ENCODE data around the gene C1orf74. TPM values are rescaled to one million over a fixed set of nuclear protein-coding genes. Genes with fewer than 3 reads are reported as not detected.
A peak's percentile ranks its signal among the peaks of the same experiment; 100 is the strongest.

Gene C1orf74
- total RNA-seq, 1 donor from 2014 or later = 3.7 TPM

DNA sequence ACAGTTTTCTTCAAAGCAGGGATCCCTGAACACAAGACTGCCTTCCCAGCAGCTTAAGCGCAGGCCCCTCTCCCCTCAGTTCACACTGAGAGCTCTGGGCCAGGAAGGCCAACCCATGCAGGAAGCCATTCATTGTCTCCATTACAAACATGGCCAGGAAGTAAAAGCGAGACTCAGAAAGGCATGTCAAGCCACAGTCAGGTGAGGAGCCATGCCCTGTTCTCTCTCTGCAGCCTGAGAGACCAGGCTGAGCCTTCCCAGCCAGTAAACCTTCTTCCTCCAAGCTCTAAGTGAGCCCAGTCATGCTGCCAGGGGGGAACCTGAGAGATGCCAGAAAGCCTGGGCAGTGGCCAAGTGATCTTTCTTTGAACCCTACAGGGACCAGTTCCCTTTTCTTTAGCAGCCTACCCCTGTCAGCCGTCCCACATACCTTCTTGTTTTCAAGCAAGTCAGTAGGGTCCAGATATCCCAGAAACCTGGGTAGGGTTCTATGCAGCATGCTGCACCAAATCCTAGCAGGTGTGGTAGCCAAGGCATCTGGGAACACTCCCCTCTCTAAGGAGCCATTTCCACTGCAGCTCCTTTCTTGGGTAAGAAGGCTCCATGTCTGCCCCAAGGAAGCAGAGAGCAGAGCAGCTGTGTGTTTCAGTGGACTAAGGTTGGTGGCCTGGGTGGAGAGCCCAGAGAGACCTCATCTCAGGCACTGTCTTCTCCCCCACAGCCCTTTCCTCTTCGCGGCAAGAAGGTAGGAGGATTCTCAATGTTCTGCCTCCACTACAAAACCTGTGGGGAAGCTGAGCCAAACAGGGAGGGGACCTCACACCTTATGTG, 27.5 kb downstream of the C1orf74 start:
- Mint-ChIP-seq H3K4me1 (peaks cover 85% of the 10 kb centered on the region), H3K9me3 (no peaks in the 10 kb centered on the region), H3K4me3 (peak overlapping the region; percentile 96), H3K27me3 (no peaks in the 10 kb centered on the region), H3K27ac (peak overlapping the region; percentile 99), H3K36me3 (ENCODE audit: low read depth) (peaks cover 41% of the 10 kb centered on the region)
- intact Hi-C loops (cut with micrococcal nuclease) = loop anchor here (1.0 to 5.0 kb wide), 6 partner anchors 10 to 1500 kb away; partner anchors contain the start of genes RCOR3 and UTP25
- TF ChIP-seq, protein P1, sequence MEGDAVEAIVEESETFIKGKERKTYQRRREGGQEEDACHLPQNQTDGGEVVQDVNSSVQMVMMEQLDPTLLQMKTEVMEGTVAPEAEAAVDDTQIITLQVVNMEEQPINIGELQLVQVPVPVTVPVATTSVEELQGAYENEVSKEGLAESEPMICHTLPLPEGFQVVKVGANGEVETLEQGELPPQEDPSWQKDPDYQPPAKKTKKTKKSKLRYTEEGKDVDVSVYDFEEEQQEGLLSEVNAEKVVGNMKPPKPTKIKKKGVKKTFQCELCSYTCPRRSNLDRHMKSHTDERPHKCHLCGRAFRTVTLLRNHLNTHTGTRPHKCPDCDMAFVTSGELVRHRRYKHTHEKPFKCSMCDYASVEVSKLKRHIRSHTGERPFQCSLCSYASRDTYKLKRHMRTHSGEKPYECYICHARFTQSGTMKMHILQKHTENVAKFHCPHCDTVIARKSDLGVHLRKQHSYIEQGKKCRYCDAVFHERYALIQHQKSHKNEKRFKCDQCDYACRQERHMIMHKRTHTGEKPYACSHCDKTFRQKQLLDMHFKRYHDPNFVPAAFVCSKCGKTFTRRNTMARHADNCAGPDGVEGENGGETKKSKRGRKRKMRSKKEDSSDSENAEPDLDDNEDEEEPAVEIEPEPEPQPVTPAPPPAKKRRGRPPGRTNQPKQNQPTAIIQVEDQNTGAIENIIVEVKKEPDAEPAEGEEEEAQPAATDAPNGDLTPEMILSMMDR (IDR thresholded peaks at IDR 0.05) = no peak
- ATAC-seq (ENCODE audit: low read depth) (peak; percentile 32), DNase-seq (no peak)
- ChIA-PET POLR2A (interaction anchor here (0.7 to 8.0 kb wide), 9 partner anchors 9 to 1576 kb away, joined by 3 to 175 read pairs (median 8); partner anchors contain the start of genes C1orf74 and UTP25), CTCF (interaction anchor here (1.4 to 11.3 kb wide), 5 partner anchors 9 to 28 kb away, joined by 3 to 88 read pairs (median 5); partner anchors contain the start of gene C1orf74)

GRCh38 chr1:209755926-209756614, 28.3 kb downstream of the C1orf74 start, which contains the start of gene TRAF3IP3:
TRAF3IP3 (plus strand) TSS chr1:209756053; CDS start chr1:209760040, 3,987 bp downstream.
- intact Hi-C loops (cut with micrococcal nuclease) = loop anchor here (1.0 to 5.0 kb wide), 6 partner anchors 9 to 1501 kb away; partner anchors contain the start of genes RCOR3 and UTP25
- Mint-ChIP-seq H3K27me3 (no peaks in the 10 kb centered on the region), H3K4me3 (peak within 1 kb of the TSS; percentile 96), H3K9me3 (no peaks in the 10 kb centered on the region), H3K36me3 (ENCODE audit: low read depth) (peaks cover 33% of the 10 kb centered on the region), H3K4me1 (peaks cover 85% of the 10 kb centered on the region), H3K27ac (peak within 1 kb of the TSS; percentile 99)
- DNase-seq (peak; percentile 41), ATAC-seq (ENCODE audit: low read depth) (peak; percentile 91)
- ChIA-PET CTCF (interaction anchor here (0.8 to 11.3 kb wide), 8 partner anchors 8 to 72 kb away, joined by 3 to 88 read pairs (median 4); partner anchors contain the start of genes C1orf74 and UTP25), POLR2A (interaction anchor here (0.7 to 8.0 kb wide), 10 partner anchors 8 to 72 kb away, joined by 3 to 175 read pairs (median 8); partner anchors contain the start of genes C1orf74 and UTP25)
- TF ChIP-seq, protein P1 (IDR thresholded peaks at IDR 0.05) = no peak

- intact Hi-C loops (cut with micrococcal nuclease) = loop anchor here (5.0 kb wide), 1 partner anchor 1502 kb away; the partner anchor contains the start of gene RCOR3
- ChIA-PET CTCF (interaction anchor here (0.9 to 11.3 kb wide), 4 partner anchors 13 to 72 kb away, joined by 3 to 88 read pairs (median 4); partner anchors contain the start of genes C1orf74 and UTP25), POLR2A (interaction anchor here (0.7 to 8.0 kb wide), 8 partner anchors 9 to 72 kb away, joined by 3 to 175 read pairs (median 8); partner anchors contain the start of genes C1orf74 and UTP25)
- H3K4me3 Mint-ChIP-seq = peak overlapping the region; percentile 96
- DNase-seq (no peak), ATAC-seq (ENCODE audit: low read depth) (no peak)
- H3K27ac Mint-ChIP-seq = peak overlapping the region; percentile 99
- H3K36me3 Mint-ChIP-seq (ENCODE audit: low read depth) = peaks cover 26% of the 10 kb centered on the region
- TF ChIP-seq, protein P1 (IDR thresholded peaks at IDR 0.05) = no peak
- H3K4me1 Mint-ChIP-seq = peaks cover 83% of the 10 kb centered on the region
- no peaks in the 10 kb centered on the region for H3K27me3 Mint-ChIP-seq
- H3K9me3 Mint-ChIP-seq = no peaks in the 10 kb centered on the region
Observed at GRCh38 chr1:209755256-209755655, 29.1 kb downstream of the C1orf74 start.

DNA sequence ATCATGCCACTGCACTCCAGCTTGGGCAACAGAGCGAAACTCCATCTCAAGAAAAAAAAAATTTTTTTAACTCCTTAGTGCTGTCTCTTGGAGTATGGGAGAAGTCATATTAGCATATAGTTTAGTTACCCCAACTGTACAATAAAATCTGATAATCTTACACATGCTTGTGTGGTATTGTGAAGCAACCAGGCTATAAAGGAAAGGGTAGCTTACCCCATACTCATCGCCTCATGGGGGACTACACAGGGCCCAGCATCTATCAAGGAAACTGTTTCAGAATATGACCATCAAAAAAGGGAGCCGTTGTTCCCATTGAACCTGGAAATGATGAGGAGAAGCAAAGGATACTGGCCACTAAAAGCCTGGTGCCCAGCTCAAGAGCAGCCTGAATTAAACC, 31.5 kb downstream of the C1orf74 start:
- CTCF ChIA-PET = interaction anchor here (11.3 kb wide), 1 partner anchor 15 kb away, joined by 88 read pairs; no protein-coding TSS in a partner anchor
- intact Hi-C loops (cut with micrococcal nuclease) = no loop called here
- no peaks in the 10 kb centered on the region for H3K27me3 Mint-ChIP-seq
- H3K36me3 Mint-ChIP-seq (ENCODE audit: low read depth) = peaks cover 4% of the 10 kb centered on the region
- TF ChIP-seq, protein P1 (IDR thresholded peaks at IDR 0.05) = no peak
- H3K9me3 Mint-ChIP-seq = no peaks in the 10 kb centered on the region
- H3K4me1 Mint-ChIP-seq = peaks cover 73% of the 10 kb centered on the region
- DNase-seq (no peak), ATAC-seq (ENCODE audit: low read depth) (no peak)
- H3K4me3 Mint-ChIP-seq = no peak overlapping the region
- no peak overlapping the region for H3K27ac Mint-ChIP-seq
- POLR2A ChIA-PET = interaction anchor here (1.5 to 3.6 kb wide), 2 partner anchors 16 to 21 kb away, joined by 4 to 21 read pairs; no protein-coding TSS in a partner anchor

Measured in activated B cell treated with CpG ODN at 0.5 μM for 24 hours (primary cell).